Fibroblast of lung (primary cell): ENCODE measurements around the gene BTNL3.

Experiments
- CTCF ChIP-seq, 2 donors: IDR thresholded peaks in 1 of 2; conservative IDR thresholded peaks in 1 of 2; 1 replicate in 1 of 2; 2 replicates in 1 of 2; pipeline ENCODE4 v1.5.1; 2011 to 2012; ENCODE audit warnings: low read length in 2 of 2, control low read depth in 1 of 2, inconsistent platforms in 1 of 2, low read depth in 1 of 2, mild to moderate bottlenecking in 1 of 2
- EZH2 ChIP-seq: IDR thresholded peaks from 2 replicates; pipeline ENCODE4 v1.5.1; 2012; ENCODE audit warnings: low read length, control low read depth, mild to moderate bottlenecking; ENCODE audit errors: missing control alignments

GRCh38 chr5:181043285-181044092 is 54.8 kb downstream of the BTNL3 start:
- TF ChIP-seq CTCF (conservative IDR thresholded peaks at IDR 0.05 in 1 of 2, IDR thresholded peaks at IDR 0.05 in 1 of 2; ENCODE audit: low read depth in 1 of 2, low read length in 2 of 2) = no peak
- no peak for TF ChIP-seq EZH2
